Gastrocnemius medialis (tissue), 4 donors: ENCODE measurements around the gene ATXN7L1. TPM values are rescaled to one million over a fixed set of nuclear protein-coding genes. Genes with fewer than 3 reads are reported as not detected.

Source experiments
- ATAC-seq, 2 donors: fragments of 150-250 bp; one replicate each; pipeline ENCODE4 v1.9.1; 2016
- DNase-seq, 2 donors: peaks; one replicate each; pipeline ENCODE4 v3.0.0-alpha.2; 2019
- H3K27ac ChIP-seq, 4 donors: fragments of 200-600 bp; sonication (generic); 1 replicate in 1 of 4; 2 replicates in 3 of 4; pipeline ENCODE4 v1.5.1; 2016 to 2018; ENCODE audit warnings: mild to moderate bottlenecking in 2 of 4, moderate library complexity in 1 of 4
- H3K27me3 ChIP-seq, 3 donors: fragments of 200-600 bp; sonication (generic) in 2 of 3; 1 replicate in 1 of 3; 2 replicates in 2 of 3; pipeline versions ENCODE4 v1.5.1 to v1.6.0; 2016 to 2019; ENCODE audit warnings: mild to moderate bottlenecking in 1 of 3, moderate library complexity in 1 of 3
- H3K36me3 ChIP-seq, 2 donors: fragments of 200-600 bp; sonication (generic) in 1 of 2; one replicate each; pipeline ENCODE4 v1.5.1; 2017 to 2018
- H3K4me1 ChIP-seq, 2 donors: fragments of 200-600 bp; sonication (generic) in 1 of 2; one replicate each; pipeline ENCODE4 v1.5.1; 2016 to 2017; ENCODE audit warnings: mild to moderate bottlenecking in 2 of 2
- H3K4me3 ChIP-seq, 4 donors: fragments of 200-600 bp; sonication (generic) in 3 of 4; 1 replicate in 1 of 4; 2 replicates in 3 of 4; pipeline ENCODE4 v1.5.1; 2016 to 2019; ENCODE audit warnings: mild to moderate bottlenecking in 2 of 4
- H3K9me3 ChIP-seq, 3 donors: fragments of 200-600 bp; sonication (generic) in 2 of 3; 1 replicate in 1 of 3; 2 replicates in 2 of 3; pipeline ENCODE4 v1.5.1; 2016 to 2019
- CTCF ChIP-seq, 5 experiments: fragments of 450-650 bp in 3 of 5; fragments of 200-600 bp in 2 of 5; sonication (generic) in 2 of 5; IDR thresholded peaks in 4 of 5; conservative IDR thresholded peaks in 1 of 5; 1 replicate in 4 of 5; 2 replicates in 1 of 5; pipeline ENCODE4 v1.5.1; 2016 to 2019; ENCODE audit warnings: antibody characterized with exemption in 5 of 5, mild to moderate bottlenecking in 3 of 5, moderate library complexity in 3 of 5
- POLR2A ChIP-seq, 2 donors: fragments of 450-650 bp; IDR thresholded peaks; one replicate each; pipeline ENCODE4 v1.6.1; 2017; ENCODE audit warnings: antibody characterized with exemption in 2 of 2, mild to moderate bottlenecking in 2 of 2, moderate library complexity in 2 of 2
- in situ Hi-C, 4 donors: fragments of 200-750 bp; cut with MboI; loops; one replicate each; pipeline versions ENCODE4 v1.15.0 to v1.8.0; 2017; ENCODE audit warnings: low sequenced_read_pairs in 4 of 4
- intact Hi-C: fragments of 100-400 bp; cut with DNase I; formaldehyde crosslinking; loops from one replicate; pipeline ENCODE4 v1.15.1; 2023; ENCODE audit warnings: low total_unique reads
- total RNA-seq, 4 donors: library from RNA; depleted of rRNA; stranded (reverse); fragments of >200 nt; gene quantifications; one replicate each; pipeline versions ENCODE4 v1.1.0 to v1.2.3, GENCODE V29; 2016

The ATXN7L1 gene
- total RNA-seq, 4 donors from 2014 or later: 1.6 to 6.6 (median 4.8) TPM

GRCh38 chr7:105897999-105898398, 21.6 kb upstream of the ATXN7L1 start:
- in situ Hi-C loops: loop anchor here in 2 of 4 donors (25.0 kb wide), 2 partner anchors 114 to 264 kb away; no protein-coding TSS in a partner anchor
- TF ChIP-seq CTCF (IDR thresholded peaks at IDR 0.05 in 4 of 5, conservative IDR thresholded peaks at IDR 0.05 in 1 of 5): no peak
- TF ChIP-seq POLR2A (IDR thresholded peaks at IDR 0.05): no peak
- H3K4me3 ChIP-seq: no peak overlapping the region
- H3K4me1 ChIP-seq: no peaks in the 10 kb centered on the region
- H3K27me3 ChIP-seq: no peaks in the 10 kb centered on the region
- DNase-seq (no peak), ATAC-seq (no peak)
- no peaks in the 10 kb centered on the region for H3K9me3 ChIP-seq
- no peak overlapping the region for H3K27ac ChIP-seq
- intact Hi-C loops: no loop called here
- no peaks in the 10 kb centered on the region for H3K36me3 ChIP-seq

DNA sequence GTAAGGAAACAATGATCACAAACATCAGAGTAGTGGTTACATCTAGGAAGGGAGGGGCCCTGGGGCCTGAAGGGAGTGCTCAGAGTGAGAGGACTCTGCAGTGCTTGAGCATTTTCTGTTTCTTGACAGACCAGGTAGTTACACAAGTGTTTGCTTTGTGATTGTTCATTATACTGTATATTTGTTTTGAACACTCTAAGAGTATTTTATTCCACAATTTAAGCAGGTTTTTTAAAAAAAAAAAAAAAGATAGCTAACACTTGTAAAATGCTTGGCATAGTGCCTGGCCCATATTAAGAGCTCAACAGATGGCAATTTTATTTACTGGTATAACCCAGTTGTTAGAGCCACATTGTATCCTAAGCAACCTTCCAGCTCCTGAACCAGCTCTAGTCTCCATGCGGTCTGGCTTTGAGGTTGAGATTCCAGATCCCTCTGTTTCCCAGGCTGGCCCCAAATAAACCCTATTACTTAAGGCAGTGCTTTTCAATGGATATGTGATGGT, 20.1 kb upstream of the ATXN7L1 start:
- Histone ChIP-seq H3K36me3 (no peaks in the 10 kb centered on the region), H3K27me3 (no peaks in the 10 kb centered on the region), H3K4me3 (no peak overlapping the region), H3K9me3 (no peaks in the 10 kb centered on the region), H3K4me1 (no peaks in the 10 kb centered on the region), H3K27ac (no peak overlapping the region)
- no peak for TF ChIP-seq POLR2A (IDR thresholded peaks at IDR 0.05)
- TF ChIP-seq CTCF (IDR thresholded peaks at IDR 0.05 in 4 of 5, conservative IDR thresholded peaks at IDR 0.05 in 1 of 5): no peak
- in situ Hi-C loops (loop anchor here in 2 of 4 donors (25.0 kb wide), 2 partner anchors 116 to 266 kb away; no protein-coding TSS in a partner anchor), intact Hi-C loops (no loop called here)
- DNase-seq (no peak), ATAC-seq (no peak)

GRCh38 chr7:105894131-105894530, 17.7 kb upstream of the ATXN7L1 start:
- H3K27me3 ChIP-seq: no peaks in the 10 kb centered on the region
- in situ Hi-C loops (loop anchor here in 2 of 4 donors (25.0 kb wide), 2 partner anchors 118 to 268 kb away; no protein-coding TSS in a partner anchor), intact Hi-C loops (no loop called here)
- no peaks in the 10 kb centered on the region for H3K9me3 ChIP-seq
- ATAC-seq (no peak), DNase-seq (no peak)
- no peaks in the 10 kb centered on the region for H3K36me3 ChIP-seq
- no peak overlapping the region for H3K4me3 ChIP-seq
- H3K4me1 ChIP-seq: no peaks in the 10 kb centered on the region
- no peak overlapping the region for H3K27ac ChIP-seq
- no peak for TF ChIP-seq CTCF (IDR thresholded peaks at IDR 0.05 in 4 of 5, conservative IDR thresholded peaks at IDR 0.05 in 1 of 5)
- TF ChIP-seq POLR2A (IDR thresholded peaks at IDR 0.05): no peak

DNA sequence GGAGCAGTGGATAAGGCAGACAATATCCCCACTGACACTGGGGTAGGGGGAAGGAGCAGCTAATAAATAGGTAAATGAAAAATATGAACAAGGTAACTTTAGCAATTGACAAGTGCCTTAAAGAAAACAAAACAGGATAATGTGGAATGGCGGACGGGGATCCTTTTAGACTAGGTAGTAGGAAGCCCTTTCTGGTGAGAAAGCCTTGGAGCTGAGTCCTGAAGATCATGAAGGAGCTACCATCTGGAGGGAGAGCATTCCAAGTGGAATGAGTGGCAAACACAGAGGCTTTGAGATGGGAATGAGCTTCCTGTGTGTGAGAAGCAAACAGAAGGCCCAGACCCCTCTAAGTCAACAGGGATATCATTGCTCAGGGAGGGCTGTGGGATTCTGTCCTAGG, 16.0 kb upstream of the ATXN7L1 start:
- intact Hi-C loops: no loop called here
- DNase-seq (no peak), ATAC-seq (no peak)
- no peak overlapping the region for H3K4me3 ChIP-seq
- H3K27ac ChIP-seq: no peak overlapping the region
- no peaks in the 10 kb centered on the region for H3K4me1 ChIP-seq
- no peaks in the 10 kb centered on the region for H3K9me3 ChIP-seq
- TF ChIP-seq POLR2A (IDR thresholded peaks at IDR 0.05): no peak
- no peak for TF ChIP-seq CTCF (IDR thresholded peaks at IDR 0.05 in 4 of 5, conservative IDR thresholded peaks at IDR 0.05 in 1 of 5)
- no peaks in the 10 kb centered on the region for H3K36me3 ChIP-seq
- in situ Hi-C loops: loop anchor here in 2 of 4 donors (25.0 kb wide), 2 partner anchors 120 to 270 kb away; no protein-coding TSS in a partner anchor
- no peaks in the 10 kb centered on the region for H3K27me3 ChIP-seq
